Aorta (tissue), 5 donors: ENCODE measurements around the gene CASP10. TPM values are rescaled to one million over a fixed set of nuclear protein-coding genes. Genes with fewer than 3 reads are reported as not detected.

Experiments used
- ATAC-seq: fragments of 200-7000 bp; cut with Tn5 transposase; one replicate; pipeline ENCODE4 v1.9.1; 2022; ENCODE audit warnings: moderate library complexity; ENCODE audit not compliant: low FRiP score
- DNase-seq, 2 donors: peaks; one replicate each; pipeline ENCODE4 v3.0.0-alpha.2; 2020
- H3K27ac ChIP-seq, 2 donors: one replicate each; pipeline ENCODE4 v1.5.1; 2013; ENCODE audit warnings: low read length in 2 of 2, mild to moderate bottlenecking in 2 of 2, moderate library complexity in 2 of 2, control low read depth in 1 of 2, inconsistent platforms in 1 of 2, low read depth in 1 of 2
- H3K27me3 ChIP-seq, 2 donors: one replicate each; pipeline ENCODE4 v1.6.1; 2013; ENCODE audit warnings: control low read depth in 1 of 2, low read length in 1 of 2, mild to moderate bottlenecking in 1 of 2, moderate library complexity in 1 of 2; ENCODE audit not compliant: insufficient read depth in 2 of 2, control insufficient read depth in 1 of 2
- H3K36me3 ChIP-seq, 2 donors: one replicate each; pipeline ENCODE4 v1.6.1; 2013; ENCODE audit warnings: control low read depth in 1 of 2, low read length in 1 of 2, mild to moderate bottlenecking in 1 of 2; ENCODE audit not compliant: insufficient read depth in 2 of 2, control insufficient read depth in 1 of 2
- H3K4me1 ChIP-seq, 2 donors: one replicate each; pipeline ENCODE4 v1.6.1; 2013; ENCODE audit warnings: low read length in 2 of 2, control low read depth in 1 of 2, mild to moderate bottlenecking in 1 of 2, moderate library complexity in 1 of 2; ENCODE audit not compliant: insufficient read depth in 2 of 2, control insufficient read depth in 1 of 2
- H3K4me3 ChIP-seq, 2 donors: one replicate each; pipeline ENCODE4 v1.5.1; 2013; ENCODE audit warnings: low read length in 2 of 2, control low read depth in 1 of 2, mild to moderate bottlenecking in 1 of 2
- H3K9me3 ChIP-seq: one replicate; pipeline ENCODE4 v1.6.1; 2013; ENCODE audit warnings: mild to moderate bottlenecking, low read length; ENCODE audit not compliant: control insufficient read depth
- WGBS, 2 donors: extraction: QIAGEN DNeasy Blood & Tissue Kit; methylation state at CpG; one replicate each; pipeline ENCODE4 v1.1.7; 2013; 5-methylcytosine and 5-hydroxymethylcytosine counted together
- intact Hi-C, 2 donors: fragments of 100-400 bp; cut with DNase I; formaldehyde crosslinking; loops; one replicate each; pipeline versions ENCODE4 v1.14.2 to v1.15.0; 2022
- polyA plus RNA-seq, 2 donors: library from polyadenylated mRNA; stranded (reverse); fragments of 200-250 nt; gene quantifications; one replicate each; pipeline ENCODE4 v1.2.3, GENCODE V29; 2013
- total RNA-seq, 2 donors: library from RNA; stranded (reverse); fragmentation: NEBNext Ultra II Directional; extraction: Animal tissue kit (Norgen Biotek cat#: 25700); gene quantifications; one replicate each; pipeline ENCODE4 v1.2.1, GENCODE V29; 2021
- donor health status: healthy with polysubstance abuse.
- donor health status: Bipolar disorder and iron deficiency.
- donor health status: DM: no; HTN: no; CAD: no.
- donor health status: DM: no; HTN: no; CAD: no.
- donor health status: DM: yes; HTN: yes; CAD: no.

Gene CASP10
- total and polyA plus RNA-seq, 4 donors: 1.1 to 26.1 (median 5.7) TPM

DNA sequence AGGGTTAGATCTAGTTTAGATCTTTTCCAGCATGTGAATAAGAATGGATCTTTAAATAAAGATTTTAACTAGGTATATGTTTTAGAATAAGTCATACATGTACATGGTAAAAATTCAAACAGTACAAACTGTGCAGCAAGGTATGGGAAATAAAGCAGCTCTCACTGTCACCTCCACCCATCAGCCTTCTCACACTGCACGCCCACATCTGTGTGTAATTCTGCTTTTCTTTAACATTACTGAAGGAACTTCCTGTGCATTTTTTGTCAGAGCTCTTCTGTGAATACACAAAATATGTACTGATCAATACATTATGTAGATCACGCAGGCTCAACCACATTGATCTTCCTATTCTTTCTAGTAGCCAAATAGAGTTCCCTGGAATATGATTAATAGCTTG, 80.8 kb downstream of the CASP10 start:
- 93 to 94% methylated on average over 2 of the region's 2 CpGs for WGBS, 2 donors
- Histone ChIP-seq H3K4me3 (no peak overlapping the region), H3K27me3 (no peaks in the 10 kb centered on the region), H3K9me3 (no peaks in the 10 kb centered on the region), H3K4me1 (peaks cover 0 to 2% of the 10 kb centered on the region in 2 donors), H3K27ac (no peak overlapping the region), H3K36me3 (peaks cover 0 to 3% of the 10 kb centered on the region in 2 donors)
- no peak for DNase-seq
- intact Hi-C loops: no loop called here
- no peak for ATAC-seq

DNA sequence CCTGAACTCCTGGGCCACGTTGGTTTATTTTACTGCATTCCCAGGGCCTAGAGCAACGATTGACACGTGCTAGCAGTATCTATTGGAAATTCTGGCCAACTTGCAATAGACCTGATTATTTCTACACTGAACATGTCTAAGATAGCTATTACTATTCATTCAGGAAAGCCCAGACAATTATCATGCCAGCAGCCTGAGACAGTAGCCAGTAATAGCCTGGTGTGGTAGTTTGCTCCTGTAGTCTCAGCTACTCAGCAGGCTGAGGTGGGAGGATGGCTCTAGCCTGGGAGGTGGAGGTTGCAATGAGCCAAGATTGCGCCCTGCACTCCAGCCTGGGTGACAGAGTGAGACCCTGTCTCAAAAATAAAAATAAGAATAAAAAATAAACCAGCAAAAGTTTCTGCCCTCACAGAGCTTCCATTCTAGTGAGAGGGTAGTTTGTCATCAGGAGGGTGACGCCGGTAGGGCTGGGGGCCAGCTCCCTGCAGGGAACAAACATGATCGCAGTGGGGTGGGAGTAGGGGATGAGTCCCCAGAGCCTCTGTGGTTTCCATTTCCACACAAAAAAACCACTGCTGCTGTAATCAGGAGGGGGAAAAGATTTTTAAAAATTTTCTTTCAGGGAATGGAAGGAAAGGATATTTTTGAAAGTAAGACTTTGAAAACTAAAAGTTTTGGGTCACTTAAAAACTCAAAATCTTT, 81.7 kb downstream of the CASP10 start:
- no peak overlapping the region for H3K4me3 ChIP-seq
- no peak for ATAC-seq
- peaks cover 0 to 2% of the 10 kb centered on the region in 2 donors for H3K4me1 ChIP-seq
- no peaks in the 10 kb centered on the region for H3K27me3 ChIP-seq
- intact Hi-C loops: no loop called here
- 87 to 89% methylated on average over 7 of the region's 7 CpGs for WGBS, 2 donors
- peaks cover 0 to 3% of the 10 kb centered on the region in 2 donors for H3K36me3 ChIP-seq
- H3K9me3 ChIP-seq: no peaks in the 10 kb centered on the region
- H3K27ac ChIP-seq: no peak overlapping the region
- no peak for DNase-seq

DNA sequence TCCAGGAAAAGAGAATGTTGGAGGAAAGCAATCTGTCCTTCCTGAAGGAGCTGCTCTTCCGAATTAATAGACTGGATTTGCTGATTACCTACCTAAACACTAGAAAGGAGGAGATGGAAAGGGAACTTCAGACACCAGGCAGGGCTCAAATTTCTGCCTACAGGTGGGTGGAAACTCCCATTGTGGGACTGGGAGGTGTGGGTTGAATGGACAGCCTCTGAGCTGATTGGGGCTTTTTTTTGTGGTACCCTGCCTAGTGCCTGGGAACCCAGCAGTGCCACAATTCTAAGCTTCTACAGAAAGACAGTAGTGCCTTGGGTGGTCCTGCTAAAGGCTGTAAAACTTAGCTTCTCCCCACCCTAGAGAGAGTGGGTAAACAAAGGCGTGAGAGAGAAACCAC, 83.7 kb downstream of the CASP10 start:
- no peak overlapping the region for H3K4me3 ChIP-seq
- peaks cover 0 to 3% of the 10 kb centered on the region in 2 donors for H3K36me3 ChIP-seq
- ATAC-seq: no peak
- no peaks in the 10 kb centered on the region for H3K27me3 ChIP-seq
- H3K9me3 ChIP-seq: no peaks in the 10 kb centered on the region
- H3K4me1 ChIP-seq: peaks cover 0 to 2% of the 10 kb centered on the region in 2 donors
- intact Hi-C loops: no loop called here
- H3K27ac ChIP-seq: no peak overlapping the region
- DNase-seq: no peak
- WGBS, 2 donors: 91% methylated on average over 2 of the region's 2 CpGs

DNA sequence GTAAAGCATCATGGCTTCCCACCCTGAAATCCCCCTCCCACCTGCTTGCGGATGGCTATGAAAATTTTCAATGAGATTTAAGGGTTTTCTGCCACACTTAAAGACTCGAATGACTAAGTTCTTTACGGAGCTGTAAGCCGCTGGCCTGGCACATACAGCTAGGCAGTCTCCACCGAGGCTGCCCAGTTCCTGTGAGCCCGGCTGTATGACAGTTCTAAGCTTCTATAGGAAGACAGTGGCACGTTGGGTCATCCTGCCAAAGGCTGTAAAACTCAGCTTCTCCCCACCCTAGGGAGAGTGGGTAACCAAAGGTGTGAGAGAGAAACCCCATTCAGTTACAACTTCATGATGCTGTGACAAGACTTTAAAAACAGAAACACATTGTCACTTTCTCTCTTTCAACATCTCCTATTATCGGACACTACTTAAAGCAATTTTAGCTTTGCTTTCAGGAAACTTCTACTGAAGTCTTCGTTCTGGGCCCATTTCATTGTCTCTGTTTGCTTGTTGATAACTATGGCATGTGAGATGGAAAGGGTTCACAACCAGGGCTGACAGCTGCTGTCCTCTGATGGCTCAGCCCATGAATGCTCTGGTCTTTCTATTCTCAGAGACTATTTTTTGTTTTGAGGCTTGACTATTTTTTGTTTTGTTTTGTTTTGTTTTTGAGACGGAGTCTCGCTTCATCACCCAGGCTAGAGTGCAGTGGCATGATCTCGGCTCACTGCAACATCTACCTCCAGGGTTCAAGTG, 84.5 kb downstream of the CASP10 start:
- DNase-seq (no peak), ATAC-seq (no peak)
- Histone ChIP-seq H3K4me3 (no peak overlapping the region), H3K27ac (no peak overlapping the region), H3K27me3 (no peaks in the 10 kb centered on the region), H3K4me1 (peaks cover 0 to 2% of the 10 kb centered on the region in 2 donors), H3K9me3 (no peaks in the 10 kb centered on the region), H3K36me3 (peaks cover 0 to 7% of the 10 kb centered on the region in 2 donors)
- intact Hi-C loops: no loop called here
- WGBS, 2 donors: 92 to 95% methylated on average over 12 of the region's 12 CpGs

DNA sequence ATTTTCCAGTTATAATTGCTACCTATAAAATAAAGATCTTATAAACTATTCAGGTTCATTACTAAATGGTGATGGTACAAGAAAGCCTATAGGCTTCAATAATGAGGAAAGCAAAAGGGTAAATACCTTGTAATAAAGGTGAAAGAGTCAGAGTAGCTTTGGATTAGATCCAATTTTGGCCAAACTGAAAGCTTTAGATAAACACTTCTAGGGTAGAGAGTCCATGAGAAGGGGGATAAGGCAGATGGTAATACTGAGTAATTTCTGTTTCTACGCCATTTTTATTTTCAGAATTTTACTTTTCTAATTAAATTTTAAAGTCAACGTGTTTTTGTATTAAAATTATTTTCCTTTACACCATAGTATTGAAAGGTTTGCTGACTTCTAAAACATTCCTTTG, 86.8 kb downstream of the CASP10 start:
- H3K4me3 ChIP-seq: no peak overlapping the region
- no peaks in the 10 kb centered on the region for H3K4me1 ChIP-seq
- ATAC-seq (no peak), DNase-seq (no peak)
- H3K27ac ChIP-seq: no peak overlapping the region
- intact Hi-C loops: no loop called here
- no peaks in the 10 kb centered on the region for H3K27me3 ChIP-seq
- H3K9me3 ChIP-seq: no peaks in the 10 kb centered on the region
- H3K36me3 ChIP-seq: peaks cover 0 to 7% of the 10 kb centered on the region in 2 donors
- 95 to 97% methylated on average over 2 of the region's 2 CpGs for whole genome bisulfite sequencing, 2 donors

DNA sequence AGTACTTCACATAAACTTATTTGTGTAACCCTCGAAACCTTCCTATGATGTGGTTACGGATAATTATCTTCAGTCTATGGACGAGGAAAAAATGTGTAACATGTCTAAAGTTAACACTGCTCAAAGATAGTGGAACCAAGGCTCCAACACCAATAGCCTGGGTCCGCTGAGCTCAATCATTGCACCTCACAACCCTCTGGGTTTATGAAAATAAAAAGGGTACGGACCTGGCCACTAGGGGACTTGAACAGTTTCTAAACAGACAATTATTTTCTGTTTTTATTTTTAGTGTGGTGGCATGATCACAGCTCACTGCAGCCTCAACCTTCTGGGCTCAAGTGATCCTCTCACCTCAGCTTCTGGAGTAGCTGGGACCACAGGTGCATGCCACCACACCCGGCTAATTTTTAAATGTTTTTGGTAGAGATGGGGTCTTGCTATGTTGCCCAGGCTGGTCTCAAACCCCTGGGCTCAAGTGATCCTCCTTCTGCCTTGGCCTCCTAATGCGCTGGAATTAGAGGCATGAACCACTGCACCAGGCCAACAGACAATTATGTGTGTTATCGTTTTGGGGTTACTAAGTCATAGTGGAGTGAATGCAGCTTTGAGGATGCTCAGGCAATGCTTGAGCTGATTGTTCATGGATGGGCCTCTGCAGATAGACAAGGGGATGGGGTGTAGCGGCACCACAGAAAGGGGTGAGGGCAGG, 87.5 kb downstream of the CASP10 start:
- Histone ChIP-seq H3K9me3 (no peaks in the 10 kb centered on the region), H3K4me1 (no peaks in the 10 kb centered on the region), H3K27me3 (no peaks in the 10 kb centered on the region), H3K36me3 (peaks cover 0 to 7% of the 10 kb centered on the region in 2 donors), H3K27ac (no peak overlapping the region), H3K4me3 (no peak overlapping the region)
- intact Hi-C loops: no loop called here
- WGBS, 2 donors: 89 to 95% methylated on average over 9 of the region's 9 CpGs
- DNase-seq (no peak), ATAC-seq (no peak)

DNA sequence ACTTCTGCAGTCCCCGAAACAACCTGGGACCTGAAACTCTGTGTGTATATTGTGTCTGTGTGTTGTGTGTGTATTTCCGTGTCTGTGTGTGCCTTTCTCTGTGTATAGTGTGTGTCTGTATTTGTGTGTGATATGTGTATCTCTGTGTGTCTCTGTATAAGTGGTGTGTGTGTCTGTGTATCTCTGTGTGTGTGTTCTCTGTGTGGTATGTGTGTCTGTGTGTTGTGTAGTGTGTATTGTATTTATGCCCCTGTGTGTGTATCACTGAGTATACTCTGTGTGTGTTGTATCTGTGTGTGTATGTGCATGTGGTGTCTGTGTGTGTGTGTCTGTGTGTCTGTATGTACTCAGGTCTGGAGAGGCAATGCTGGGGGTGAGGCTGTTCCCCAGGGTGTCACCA, 89.0 kb downstream of the CASP10 start:
- Histone ChIP-seq H3K27ac (no peak overlapping the region), H3K4me1 (no peaks in the 10 kb centered on the region), H3K9me3 (no peaks in the 10 kb centered on the region), H3K27me3 (no peaks in the 10 kb centered on the region), H3K36me3 (peaks cover 0 to 6% of the 10 kb centered on the region in 2 donors), H3K4me3 (no peak overlapping the region)
- intact Hi-C loops: no loop called here
- WGBS, 2 donors: 86 to 91% methylated on average over 2 of the region's 2 CpGs
- no peak for DNase-seq
- ATAC-seq: no peak

DNA sequence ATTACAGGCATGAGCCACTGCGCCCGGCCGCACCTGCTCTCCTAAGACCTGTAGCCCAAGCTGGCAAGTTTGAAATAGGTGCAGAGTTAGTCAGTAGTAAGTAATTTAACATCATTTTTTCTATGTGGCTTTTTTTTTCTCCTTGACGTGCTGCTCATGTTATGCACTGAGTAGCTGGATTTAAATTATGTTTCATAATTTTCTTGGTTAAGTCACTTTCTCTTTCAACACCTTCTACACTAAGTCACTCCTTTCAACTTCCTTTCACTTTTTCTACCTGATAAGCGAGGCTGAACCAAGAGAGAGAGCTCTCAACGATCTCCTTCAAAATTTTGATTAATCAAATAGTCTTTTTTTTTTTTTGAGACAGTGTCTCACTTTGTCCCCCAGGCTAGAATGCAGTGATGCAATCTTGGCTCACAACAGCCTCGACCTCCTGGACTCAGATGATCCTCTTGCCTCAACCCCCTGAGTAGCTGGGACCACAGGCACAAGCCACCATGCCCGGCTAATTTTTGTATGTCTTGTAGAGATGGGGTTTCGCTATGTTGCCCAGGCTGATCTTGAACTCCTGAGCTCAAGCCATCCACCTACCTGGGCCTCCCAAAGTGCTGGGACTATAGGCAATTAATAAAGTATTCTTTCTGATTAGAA, 90.5 kb downstream of the CASP10 start:
- WGBS, 2 donors: 86 to 88% methylated on average over 9 of the region's 9 CpGs
- Histone ChIP-seq H3K27ac (no peak overlapping the region), H3K4me1 (no peaks in the 10 kb centered on the region), H3K9me3 (no peaks in the 10 kb centered on the region), H3K4me3 (no peak overlapping the region), H3K27me3 (no peaks in the 10 kb centered on the region), H3K36me3 (peaks cover 0 to 6% of the 10 kb centered on the region in 2 donors)
- ATAC-seq (no peak), DNase-seq (no peak)
- intact Hi-C loops: no loop called here
